D721Med (cell line): ENCODE measurements around the gene NCAM1.

ENCODE experiments used
- DNase-seq: peaks from one replicate; pipeline ENCODE4 v3.0.0; 2011; ENCODE audit warnings: low spot score; ENCODE audit not compliant: insufficient read length
- FAIRE-seq: peaks from 2 replicates; lab custom pipeline; 2011; peaks lifted over from hg19 to GRCh38; lab: Jason Lieb, UNC
- TF ChIP-seq, protein P1 (sequence below): IDR thresholded peaks from 2 replicates; pipeline ENCODE4 v1.5.1; 2012; ENCODE audit warnings: mild to moderate bottlenecking, control low read depth; ENCODE audit not compliant: insufficient read depth; ENCODE audit errors: missing control alignments

The NCAM1 gene

DNA sequence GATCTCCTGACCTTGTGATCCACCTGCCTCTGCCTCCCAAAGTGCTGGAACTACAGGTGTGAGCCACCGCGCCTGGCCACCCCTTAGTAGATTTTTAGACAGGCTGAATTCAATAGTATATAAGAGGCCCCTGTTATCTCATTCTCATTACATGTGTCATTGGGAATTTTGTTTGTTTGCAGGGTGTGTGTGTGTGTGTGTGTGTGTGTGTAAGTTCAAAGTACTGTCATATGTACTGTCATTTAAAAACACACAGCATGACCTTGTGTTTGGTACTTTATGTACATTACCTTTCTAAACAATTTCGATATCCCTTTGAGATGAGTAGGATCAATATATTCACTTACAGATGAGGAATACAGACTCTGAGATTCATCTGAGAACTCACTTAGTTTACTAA lies 234.5 kb downstream of the NCAM1 start:
- DNase-seq (no peak), FAIRE-seq (no peak)
- TF ChIP-seq, protein P1, sequence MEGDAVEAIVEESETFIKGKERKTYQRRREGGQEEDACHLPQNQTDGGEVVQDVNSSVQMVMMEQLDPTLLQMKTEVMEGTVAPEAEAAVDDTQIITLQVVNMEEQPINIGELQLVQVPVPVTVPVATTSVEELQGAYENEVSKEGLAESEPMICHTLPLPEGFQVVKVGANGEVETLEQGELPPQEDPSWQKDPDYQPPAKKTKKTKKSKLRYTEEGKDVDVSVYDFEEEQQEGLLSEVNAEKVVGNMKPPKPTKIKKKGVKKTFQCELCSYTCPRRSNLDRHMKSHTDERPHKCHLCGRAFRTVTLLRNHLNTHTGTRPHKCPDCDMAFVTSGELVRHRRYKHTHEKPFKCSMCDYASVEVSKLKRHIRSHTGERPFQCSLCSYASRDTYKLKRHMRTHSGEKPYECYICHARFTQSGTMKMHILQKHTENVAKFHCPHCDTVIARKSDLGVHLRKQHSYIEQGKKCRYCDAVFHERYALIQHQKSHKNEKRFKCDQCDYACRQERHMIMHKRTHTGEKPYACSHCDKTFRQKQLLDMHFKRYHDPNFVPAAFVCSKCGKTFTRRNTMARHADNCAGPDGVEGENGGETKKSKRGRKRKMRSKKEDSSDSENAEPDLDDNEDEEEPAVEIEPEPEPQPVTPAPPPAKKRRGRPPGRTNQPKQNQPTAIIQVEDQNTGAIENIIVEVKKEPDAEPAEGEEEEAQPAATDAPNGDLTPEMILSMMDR, result no peak

DNA sequence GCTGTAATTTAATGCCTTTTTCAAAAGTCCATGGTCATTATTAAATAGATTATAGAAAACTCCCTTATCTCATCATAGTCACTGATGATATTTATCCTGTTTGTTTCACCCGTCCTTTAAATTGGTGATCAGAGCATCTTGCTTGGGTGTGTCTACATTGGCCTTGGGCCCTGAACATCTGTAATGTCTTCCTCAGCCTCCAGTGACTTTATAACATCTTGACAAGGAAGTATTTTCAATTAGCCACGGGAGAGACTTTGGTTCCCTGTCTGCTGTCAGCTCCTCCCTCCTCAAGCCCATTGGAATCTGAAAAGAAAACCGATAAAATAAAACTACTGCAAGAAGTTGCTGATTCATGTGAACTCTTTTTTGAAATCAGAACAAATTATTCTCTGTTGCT lies 236.2 kb downstream of the NCAM1 start:
- TF ChIP-seq, protein P1, result no peak
- no peak for DNase-seq
- no peak for FAIRE-seq

DNA sequence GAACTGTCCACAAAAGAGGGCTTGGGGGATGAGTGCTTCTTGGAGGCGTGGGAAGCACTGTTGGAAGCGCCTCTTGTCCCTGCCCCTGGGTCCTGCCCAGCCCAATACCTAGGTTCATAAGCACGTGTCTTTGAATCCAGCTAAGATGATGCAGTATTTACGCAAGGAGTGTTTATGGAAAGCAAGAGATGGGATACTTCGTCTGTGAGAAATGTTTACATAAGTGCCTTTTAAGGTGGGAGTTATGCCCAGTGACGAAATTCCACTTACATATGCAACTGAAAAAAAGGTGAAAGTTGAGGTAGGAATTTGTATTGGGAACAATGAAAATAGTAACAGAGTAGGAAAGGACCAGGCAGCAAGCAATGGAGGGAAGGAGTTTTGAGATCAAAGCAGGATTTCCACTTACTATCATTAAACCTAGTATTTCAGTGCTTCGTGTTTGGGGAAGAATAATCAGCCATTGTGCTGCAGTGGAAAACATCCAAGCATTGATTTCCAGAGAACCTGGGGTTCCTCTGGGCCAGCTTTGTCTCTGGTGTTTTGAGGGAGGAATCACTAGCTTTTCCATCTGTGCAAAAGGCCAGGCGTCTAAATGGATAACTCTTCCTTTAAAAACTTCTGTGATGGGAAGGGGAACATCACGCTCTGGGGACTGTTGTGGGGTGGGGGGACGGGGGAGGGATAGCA lies 237.9 kb downstream of the NCAM1 start:
- DNase-seq (no peak), FAIRE-seq (no peak)
- TF ChIP-seq, protein P1, result no peak

DNA sequence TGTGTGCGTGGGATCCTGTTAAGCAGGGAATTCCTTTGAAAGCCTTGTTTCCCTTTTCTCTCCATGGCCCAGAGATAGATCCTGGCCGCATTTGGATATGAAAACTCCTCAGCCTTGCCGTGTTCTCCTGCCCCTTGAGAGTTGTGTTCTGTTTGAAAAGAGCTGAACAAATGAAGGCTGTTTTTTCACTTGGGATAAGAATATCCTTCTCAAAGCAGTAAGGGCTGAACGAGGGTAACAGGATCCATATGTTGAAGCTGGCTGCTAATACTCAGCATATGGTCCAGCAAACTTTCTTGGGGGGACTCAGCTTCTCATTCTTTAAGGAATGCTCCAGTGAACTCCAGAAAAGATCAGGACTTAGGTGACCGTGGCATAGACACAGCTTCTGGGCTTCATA lies 238.6 kb downstream of the NCAM1 start:
- TF ChIP-seq, protein P1, result no peak
- DNase-seq, result no peak
- FAIRE-seq, result no peak

DNA sequence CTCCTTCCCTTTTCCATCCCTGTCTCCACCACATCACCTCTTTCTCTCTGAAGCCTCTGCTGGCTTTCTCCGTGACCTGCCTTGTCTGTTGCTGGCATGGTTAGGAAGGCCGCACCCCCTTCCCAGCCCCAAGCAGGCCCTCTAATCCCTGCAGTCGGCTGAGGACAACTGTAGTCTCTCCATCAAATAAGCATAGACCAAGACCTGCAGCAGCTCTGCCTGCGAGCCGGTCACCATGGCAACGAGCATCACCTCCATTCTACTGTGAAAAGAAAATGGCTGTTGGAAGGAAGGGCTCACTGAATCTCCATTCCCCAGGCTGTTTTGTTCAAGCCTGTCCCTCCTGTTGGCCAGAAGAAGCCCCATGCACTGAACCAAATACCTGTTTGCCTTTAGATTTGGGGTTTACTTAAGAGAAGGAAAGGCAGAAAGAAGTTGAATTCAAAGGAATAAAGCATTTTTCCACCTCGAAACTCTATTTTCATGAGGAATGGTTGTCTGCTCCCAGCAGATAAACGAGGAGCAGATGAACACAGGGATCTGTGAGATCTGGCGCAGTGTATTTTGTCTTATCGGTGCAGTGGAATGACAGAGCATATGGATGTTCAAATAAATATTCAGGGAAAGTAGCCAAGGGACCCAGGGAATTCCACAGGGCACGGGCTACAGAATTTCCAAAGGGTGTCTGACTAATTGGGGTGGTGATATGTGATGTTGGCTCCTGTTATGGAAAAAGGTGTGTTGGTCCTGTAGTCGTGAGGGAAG lies 240.0 kb downstream of the NCAM1 start:
- FAIRE-seq (no peak), DNase-seq (no peak)
- TF ChIP-seq, protein P1, result no peak

DNA sequence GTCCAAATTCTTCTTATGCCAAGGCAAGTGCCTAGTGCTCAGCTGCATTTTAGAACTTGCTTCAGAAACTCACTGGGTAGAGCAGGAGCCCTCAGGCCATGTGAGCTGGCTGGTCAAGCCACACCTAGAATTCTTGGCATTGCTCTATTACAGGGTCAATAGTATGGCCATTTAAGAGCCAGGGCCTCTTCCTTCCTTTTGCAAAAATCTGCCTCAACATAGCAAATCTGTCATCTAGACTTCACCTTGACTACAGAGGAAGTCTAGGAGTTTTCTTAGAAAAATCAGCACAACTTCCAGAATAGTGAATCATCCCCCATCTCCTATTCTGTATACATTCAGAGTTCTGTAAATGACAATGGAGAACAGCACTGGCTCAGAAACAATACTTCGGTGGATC lies 241.2 kb downstream of the NCAM1 start:
- no peak for DNase-seq
- no peak for FAIRE-seq
- TF ChIP-seq, protein P1, result no peak

DNA sequence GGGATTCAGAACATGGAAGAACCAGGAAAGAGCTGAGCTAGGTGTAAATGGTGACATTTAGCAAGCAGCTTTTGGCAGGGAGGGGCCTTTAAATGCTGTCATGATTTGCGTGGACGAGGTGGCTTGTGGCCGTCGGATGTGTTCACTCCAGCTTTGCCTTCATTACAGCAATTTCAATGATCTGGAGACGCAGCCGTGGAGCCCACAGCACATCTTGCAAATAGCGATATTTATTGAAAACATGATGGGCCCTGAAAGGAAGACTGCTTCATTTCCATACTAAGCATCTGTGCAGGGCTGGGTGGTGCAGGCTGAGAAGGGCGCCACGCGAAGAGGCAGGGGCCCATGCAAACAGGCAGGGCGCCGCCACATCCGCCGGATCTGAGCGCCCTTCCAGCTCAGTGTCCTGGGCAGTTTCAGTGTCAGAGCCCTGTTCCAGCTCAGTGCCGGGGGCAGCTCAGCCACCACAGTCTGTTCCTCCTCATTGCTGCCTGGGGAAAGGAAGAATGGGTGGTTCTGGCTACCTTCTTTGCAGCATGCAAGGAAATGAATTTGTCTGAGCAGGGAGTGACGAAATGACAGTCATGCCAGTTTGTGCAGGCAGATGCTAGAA lies 242.0 kb downstream of the NCAM1 start:
- TF ChIP-seq, protein P1, result no peak
- DNase-seq (no peak), FAIRE-seq (no peak)
